Measurements from ENCODE around the gene KBTBD4. TPM values are rescaled to one million over a fixed set of nuclear protein-coding genes. Genes with fewer than 3 reads are reported as not detected.

Gene KBTBD4
- total RNA-seq, 1 experiment from 2014 or later, result 13.2 TPM

DNA sequence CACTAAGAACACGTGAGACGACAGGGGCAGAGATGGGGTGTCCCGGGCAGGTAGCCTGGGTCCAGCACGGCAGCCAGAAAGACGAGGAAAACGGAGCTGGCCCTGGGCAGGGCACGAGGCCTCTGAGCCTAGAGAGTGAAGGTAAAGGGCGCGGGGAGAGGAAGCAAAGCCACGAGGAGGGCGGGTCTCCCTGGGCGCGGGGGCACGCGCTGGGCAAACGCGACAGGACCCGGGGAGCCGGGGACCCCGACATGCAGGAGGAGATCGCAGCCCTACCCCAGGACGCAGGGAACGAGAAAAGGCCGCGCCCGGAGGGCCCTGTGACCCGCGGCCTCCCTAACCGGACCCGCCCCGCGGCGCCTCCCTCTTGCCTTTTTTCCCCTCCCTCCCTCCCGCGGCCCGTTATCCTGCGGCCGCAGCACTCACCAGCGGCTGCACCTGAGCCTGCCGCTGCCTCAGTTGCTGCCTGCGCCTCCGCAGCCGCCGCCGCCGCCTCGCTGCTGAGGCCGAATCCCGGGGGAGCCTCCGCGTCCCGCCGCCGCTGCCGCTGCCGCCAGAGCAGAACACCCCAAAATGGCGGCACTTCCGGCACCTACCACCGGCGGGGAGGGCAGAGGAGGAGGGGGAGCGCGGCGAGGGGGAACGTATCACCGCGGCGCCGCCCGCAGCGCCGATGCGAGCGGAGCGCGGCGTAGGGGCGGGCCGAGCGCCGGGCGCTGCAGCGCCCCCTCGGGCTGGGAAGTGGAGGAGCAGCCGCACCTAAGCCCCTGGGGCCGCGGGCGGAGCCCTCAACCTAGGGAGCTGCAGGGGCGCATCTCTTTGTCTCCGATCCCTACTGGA is 26.0 kb downstream of the KBTBD4 start, which contains the start of gene CELF1 (continued):
- TF ChIP-seq REST (IDR thresholded peaks at IDR 0.05; ENCODE audit: low read depth) (no peak), TCF7L2 (IDR thresholded peaks at IDR 0.05; ENCODE audit: borderline replicate concordance, extremely low read depth, insufficient read depth, insufficient read length) (no peak)

- Histone ChIP-seq H4K20me1 (ENCODE audit: insufficient read depth) (peaks cover 6% of the 10 kb centered on the region; the same call in 1 of the 2 replicates), H3K9me3 (ENCODE audit: control insufficient read depth in 1 of 2, insufficient read depth in 1 of 2, low read depth in 1 of 2, low read length in 2 of 2) (no peaks in the 10 kb centered on the region), H3K27ac (ENCODE audit: low read depth, low read length) (peak overlapping the region; percentile 93), H3K79me2 (ENCODE audit: insufficient read depth, low read length) (peaks cover 62% of the 10 kb centered on the region), H2AFZ (ENCODE audit: low read depth, low read length, poor library complexity, severe bottlenecking) (no peak overlapping the region), H3K9me2 (ENCODE audit: insufficient read depth) (no peaks in the 10 kb centered on the region), H3K4me3 (replicated peaks in 1 of 2; ENCODE audit: low read depth in 1 of 2, low read length in 2 of 2) (peak overlapping the region; percentile 94 to 97), H3K27me3 (ENCODE audit: insufficient read depth, low read length) (no peaks in the 10 kb centered on the region), H3K4me1 (ENCODE audit: control insufficient read depth in 1 of 2, insufficient read depth in 2 of 2, low read length in 2 of 2) (peaks cover 13 to 30% of the 10 kb centered on the region in 2 experiments), H3K4me2 (ENCODE audit: low read length) (peak overlapping the region; percentile 98), H3K9ac (ENCODE audit: low read length) (peak overlapping the region; percentile 92), H3K36me3 (ENCODE audit: control insufficient read depth in 1 of 2, insufficient read depth in 2 of 2, low read length in 2 of 2) (peaks cover 0 to 4% of the 10 kb centered on the region in 2 experiments; a peak in 1 of 4 replicates)
- ChIA-PET CTCF (interaction anchor here (0.7 to 2.0 kb wide), 4 partner anchors 11 to 98 kb away, joined by 3 to 9 read pairs (median 7); partner anchors contain the start of gene PTPMT1), RAD21 (ENCODE audit: low non-redundant PET in 1 of 2, low total read pairs in 2 of 2, uncharacterized antibody in 2 of 2, unreplicated experiment in 2 of 2) (no interaction called here), POLR2A (interaction anchor here (1.0 to 1.5 kb wide), 4 partner anchors 12 to 31 kb away, joined by 3 read pairs; no protein-coding TSS in a partner anchor)
- ATAC-seq (peak; percentile 7), DNase-seq (ENCODE audit: low read depth, low spot score) (no peak)
- BruUV-seq (replicated peaks), result no TSS peak
- intact Hi-C loops (cut with micrococcal nuclease), result loop anchor here (5.0 to 10.0 kb wide), 2 partner anchors 127 to 215 kb away; partner anchors contain the start of genes FNBP4 and PSMC3
- TF ChIP-seq REST (IDR thresholded peaks at IDR 0.05; ENCODE audit: low read depth) (no peak), TCF7L2 (IDR thresholded peaks at IDR 0.05; ENCODE audit: borderline replicate concordance, extremely low read depth, insufficient read depth, insufficient read length) (no peak), RAD21 (IDR thresholded peaks at IDR 0.05; ENCODE audit: low read depth) (no peak), EGR1 (IDR thresholded peaks at IDR 0.05; ENCODE audit: low read depth) (no peak), CBX3 (IDR thresholded peaks at IDR 0.05; ENCODE audit: low read depth) (no peak), JUND (IDR thresholded peaks at IDR 0.05) (no peak), ELF1 (IDR thresholded peaks at IDR 0.05; ENCODE audit: borderline replicate concordance, low read depth) (no peak), SP1 (IDR thresholded peaks at IDR 0.05; ENCODE audit: low read depth) (no peak), SIN3A (IDR thresholded peaks at IDR 0.05; ENCODE audit: low read depth) (no peak), ZBTB33 (IDR thresholded peaks at IDR 0.05; ENCODE audit: extremely low read depth, insufficient replicate concordance, low read length) (no peak)
- TF ChIP-seq, protein P1, sequence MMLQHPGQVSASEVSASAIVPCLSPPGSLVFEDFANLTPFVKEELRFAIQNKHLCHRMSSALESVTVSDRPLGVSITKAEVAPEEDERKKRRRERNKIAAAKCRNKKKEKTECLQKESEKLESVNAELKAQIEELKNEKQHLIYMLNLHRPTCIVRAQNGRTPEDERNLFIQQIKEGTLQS (IDR thresholded peaks at IDR 0.05), result no peak
- TF ChIP-seq, protein P2, sequence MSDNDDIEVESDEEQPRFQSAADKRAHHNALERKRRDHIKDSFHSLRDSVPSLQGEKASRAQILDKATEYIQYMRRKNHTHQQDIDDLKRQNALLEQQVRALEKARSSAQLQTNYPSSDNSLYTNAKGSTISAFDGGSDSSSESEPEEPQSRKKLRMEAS (IDR thresholded peaks at IDR 0.05), result no peak
Measured at GRCh38 chr11:47552056-47552565, 26.7 kb downstream of the KBTBD4 start.

Measured in HCT116 (cell line).